Prostate gland (tissue), 2 donors: ENCODE measurements around the gene DPP10. TPM values are rescaled to one million over a fixed set of nuclear protein-coding genes. Genes with fewer than 3 reads are reported as not detected.

Experiments
- DNase-seq: peaks from one replicate; pipeline ENCODE4 v3.0.0-alpha.2; 2019; ENCODE audit warnings: low spot score
- H3K27ac ChIP-seq, 2 donors: fragments of 200-600 bp; sonication (generic); 2 replicates each; pipeline ENCODE4 v1.5.1; 2017 to 2019
- H3K27me3 ChIP-seq: fragments of 200-600 bp; sonication (generic); replicated peaks from 2 replicates; pipeline ENCODE4 v1.5.1; 2019; ENCODE audit not compliant: insufficient read depth
- H3K36me3 ChIP-seq, 2 donors: fragments of 200-600 bp; sonication (generic); 1 replicate in 1 of 2; 2 replicates in 1 of 2; pipeline versions ENCODE4 v1.5.1 to v1.8.1; 2017 to 2019
- H3K4me1 ChIP-seq: fragments of 200-600 bp; sonication (generic); replicated peaks from 2 replicates; pipeline ENCODE4 v1.5.1; 2019
- H3K4me3 ChIP-seq, 2 donors: fragments of 200-600 bp; sonication (generic); 2 replicates each; pipeline ENCODE4 v1.5.1; 2017 to 2019
- H3K9me3 ChIP-seq: fragments of 200-600 bp; sonication (generic); 2 replicates; pipeline ENCODE4 v1.5.1; 2017
- CTCF ChIP-seq, 4 experiments: fragments of 200-600 bp in 2 of 4; fragments of 450-650 bp in 2 of 4; sonication (generic) in 2 of 4; IDR thresholded peaks; 1 replicate in 3 of 4; 2 replicates in 1 of 4; pipeline ENCODE4 v1.5.1; 2016 to 2019; ENCODE audit warnings: antibody characterized with exemption in 4 of 4, mild to moderate bottlenecking in 2 of 4, moderate library complexity in 2 of 4
- POLR2A ChIP-seq: fragments of 450-650 bp; IDR thresholded peaks from one replicate; pipeline ENCODE4 v1.6.1; 2016; ENCODE audit warnings: antibody characterized with exemption, mild to moderate bottlenecking
- POLR2AphosphoS5 ChIP-seq: sonication (generic); formaldehyde crosslinking; IDR thresholded peaks from one replicate; pipeline ENCODE4 v1.6.1; 2017; ENCODE audit warnings: antibody characterized with exemption
- WGBS: methylation state at CpG from one replicate; pipeline ENCODE4 v1.1.5; 2018; 5-methylcytosine and 5-hydroxymethylcytosine counted together
- intact Hi-C: fragments of 100-400 bp; cut with DNase I; formaldehyde crosslinking; loops from one replicate; pipeline ENCODE4 v1.14.2; 2022
- total RNA-seq, 2 donors: library from RNA; depleted of rRNA; stranded (reverse); fragments of >200 nt; gene quantifications; one replicate each; pipeline ENCODE4 v1.1.0, GENCODE V29; 2016

DPP10 gene
- total RNA-seq, 2 donors from 2014 or later = 5.1 TPM; not detected in 1

DNA sequence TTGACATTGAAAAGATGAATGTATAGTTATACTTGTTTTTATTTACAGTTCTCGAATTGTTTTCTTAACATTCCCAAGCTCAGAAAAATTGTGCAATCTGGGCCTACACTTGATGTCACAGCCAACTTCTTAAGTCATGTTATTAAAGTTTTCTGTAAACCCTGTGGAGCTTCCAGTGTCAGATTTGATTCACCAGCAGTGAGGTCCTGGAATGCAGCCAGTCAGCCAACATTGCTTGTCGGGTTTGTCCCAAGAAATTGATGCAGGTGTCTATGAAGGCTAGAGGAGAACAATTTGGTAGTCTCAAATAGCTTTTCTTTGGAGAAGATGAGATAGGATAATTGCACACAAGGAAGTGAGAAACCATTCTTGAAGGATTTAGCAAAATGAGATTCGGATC lies 732.2 kb downstream of the DPP10 start:
- DNase-seq = no peak
- Histone ChIP-seq H3K27me3 (no peaks in the 10 kb centered on the region), H3K36me3 (no peaks in the 10 kb centered on the region), H3K4me3 (no peak overlapping the region), H3K4me1 (no peaks in the 10 kb centered on the region), H3K27ac (no peak overlapping the region), H3K9me3 (no peaks in the 10 kb centered on the region)
- 65% methylated on average over 3 of the region's 3 CpGs for WGBS
- intact Hi-C loops = no loop called here
- no peak for TF ChIP-seq CTCF (IDR thresholded peaks at IDR 0.05)

GRCh38 chr2:115183144-115183543 lies 740.7 kb downstream of the DPP10 start:
- H3K27ac ChIP-seq = no peak overlapping the region
- H3K4me1 ChIP-seq = no peaks in the 10 kb centered on the region
- no peak for DNase-seq
- no peak for TF ChIP-seq POLR2A
- TF ChIP-seq POLR2AphosphoS5 = no peak
- TF ChIP-seq CTCF (IDR thresholded peaks at IDR 0.05) = no peak
- H3K27me3 ChIP-seq = no peaks in the 10 kb centered on the region
- H3K36me3 ChIP-seq = no peaks in the 10 kb centered on the region
- no peaks in the 10 kb centered on the region for H3K9me3 ChIP-seq
- intact Hi-C loops = no loop called here
- WGBS = 40% methylated on average over 3 of the region's 3 CpGs
- H3K4me3 ChIP-seq = no peak overlapping the region

DNA sequence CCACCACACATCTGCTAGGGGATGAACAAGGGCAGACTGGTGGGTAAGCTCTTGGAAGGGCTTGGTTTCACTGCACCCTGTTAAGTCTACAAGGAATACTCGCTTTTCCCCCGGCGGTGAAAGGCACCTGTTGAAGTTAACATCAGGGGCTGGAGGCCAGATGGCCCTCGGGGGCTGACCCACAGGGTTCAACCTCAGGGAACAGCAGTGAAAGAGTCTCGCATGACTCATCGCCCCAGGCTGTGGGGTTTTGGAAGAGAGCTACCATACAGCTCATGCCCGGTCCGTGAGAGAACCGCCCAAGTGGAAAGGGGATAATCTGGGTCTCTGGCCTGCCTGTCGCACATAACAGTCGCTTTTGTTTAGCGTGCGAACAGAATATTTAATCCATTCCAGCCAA lies 748.0 kb downstream of the DPP10 start:
- WGBS = 98% methylated on average over 13 of the region's 13 CpGs

GRCh38 chr2:115194623-115195022 lies 752.2 kb downstream of the DPP10 start:
- Histone ChIP-seq H3K27me3 (no peaks in the 10 kb centered on the region), H3K27ac (no peak overlapping the region), H3K4me3 (no peak overlapping the region), H3K36me3 (no peaks in the 10 kb centered on the region), H3K4me1 (no peaks in the 10 kb centered on the region), H3K9me3 (no peaks in the 10 kb centered on the region)
- intact Hi-C loops = no loop called here
- 77% methylated on average over 6 of the region's 6 CpGs for WGBS
- no peak for DNase-seq
- TF ChIP-seq POLR2AphosphoS5 (no peak), CTCF (IDR thresholded peaks at IDR 0.05) (no peak), POLR2A (no peak)

More for the DNA sequence above, 748.0 kb downstream of the DPP10 start:
- Histone ChIP-seq H3K4me3 (no peak overlapping the region), H3K4me1 (no peaks in the 10 kb centered on the region), H3K27ac (no peak overlapping the region), H3K27me3 (no peaks in the 10 kb centered on the region), H3K36me3 (no peaks in the 10 kb centered on the region), H3K9me3 (no peaks in the 10 kb centered on the region)
- TF ChIP-seq POLR2AphosphoS5 = no peak
- intact Hi-C loops = no loop called here
- DNase-seq = no peak

- no peak overlapping the region for H3K27ac ChIP-seq
- TF ChIP-seq CTCF (IDR thresholded peaks at IDR 0.05) (no peak), POLR2A (no peak), POLR2AphosphoS5 (no peak)
- intact Hi-C loops = no loop called here
- H3K4me3 ChIP-seq = no peak overlapping the region
- no peaks in the 10 kb centered on the region for H3K9me3 ChIP-seq
- H3K4me1 ChIP-seq = no peaks in the 10 kb centered on the region
- no peak for DNase-seq
- no peaks in the 10 kb centered on the region for H3K36me3 ChIP-seq
- no peaks in the 10 kb centered on the region for H3K27me3 ChIP-seq
Observed at GRCh38 chr2:115196587-115196986, 754.1 kb downstream of the DPP10 start.
